ENCODE measurements around the gene EIF5. TPM values are rescaled to one million over a fixed set of nuclear protein-coding genes. Genes with fewer than 3 reads are reported as not detected.

EIF5 gene
- total RNA-seq, 2 donors from 2014 or later = 267 to 339 TPM

GRCh38 chr14:103337794-103338193, 3.8 kb downstream of the EIF5 start:
- Histone ChIP-seq H3K27ac (ENCODE audit: low read depth, low read length) (no peak overlapping the region), H3K4me3 (ENCODE audit: low read length) (no peak overlapping the region), H3K4me1 (ENCODE audit: control insufficient read depth, insufficient read depth, low read length) (no peaks in the 10 kb centered on the region), H3K27me3 (ENCODE audit: control insufficient read depth, insufficient read depth, low read length, poor library complexity, severe bottlenecking) (no peaks in the 10 kb centered on the region), H3K9ac (ENCODE audit: extremely low read depth, low read length, poor library complexity, severe bottlenecking) (no peak overlapping the region), H3K36me3 (ENCODE audit: control insufficient read depth, insufficient read depth, low read length) (peaks cover 78% of the 10 kb centered on the region), H3K9me3 (ENCODE audit: control insufficient read depth, low read length) (no peaks in the 10 kb centered on the region)
- no peaks in the 10 kb centered on the region for H3K27me3 Mint-ChIP-seq (ENCODE audit: insufficient read depth)
- peak overlapping the region; percentile 33 for H3K27ac Mint-ChIP-seq
- H3K4me3 Mint-ChIP-seq = no peak overlapping the region
- TF ChIP-seq, protein P1, sequence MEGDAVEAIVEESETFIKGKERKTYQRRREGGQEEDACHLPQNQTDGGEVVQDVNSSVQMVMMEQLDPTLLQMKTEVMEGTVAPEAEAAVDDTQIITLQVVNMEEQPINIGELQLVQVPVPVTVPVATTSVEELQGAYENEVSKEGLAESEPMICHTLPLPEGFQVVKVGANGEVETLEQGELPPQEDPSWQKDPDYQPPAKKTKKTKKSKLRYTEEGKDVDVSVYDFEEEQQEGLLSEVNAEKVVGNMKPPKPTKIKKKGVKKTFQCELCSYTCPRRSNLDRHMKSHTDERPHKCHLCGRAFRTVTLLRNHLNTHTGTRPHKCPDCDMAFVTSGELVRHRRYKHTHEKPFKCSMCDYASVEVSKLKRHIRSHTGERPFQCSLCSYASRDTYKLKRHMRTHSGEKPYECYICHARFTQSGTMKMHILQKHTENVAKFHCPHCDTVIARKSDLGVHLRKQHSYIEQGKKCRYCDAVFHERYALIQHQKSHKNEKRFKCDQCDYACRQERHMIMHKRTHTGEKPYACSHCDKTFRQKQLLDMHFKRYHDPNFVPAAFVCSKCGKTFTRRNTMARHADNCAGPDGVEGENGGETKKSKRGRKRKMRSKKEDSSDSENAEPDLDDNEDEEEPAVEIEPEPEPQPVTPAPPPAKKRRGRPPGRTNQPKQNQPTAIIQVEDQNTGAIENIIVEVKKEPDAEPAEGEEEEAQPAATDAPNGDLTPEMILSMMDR (conservative IDR thresholded peaks at IDR 0.05) = no peak
- DNase-seq = no peak
- peaks cover 11% of the 10 kb centered on the region for H3K4me1 Mint-ChIP-seq
- no peaks in the 10 kb centered on the region for H3K9me3 Mint-ChIP-seq
- WGBS, 2 experiments (ENCODE audit: insufficient coverage in 1 of 2, insufficient read length in 1 of 2) = 96 to 100% methylated on average over 1 to 3 of the region's 3 CpGs
- peaks cover 78% of the 10 kb centered on the region for H3K36me3 Mint-ChIP-seq (ENCODE audit: low read depth)

DNA sequence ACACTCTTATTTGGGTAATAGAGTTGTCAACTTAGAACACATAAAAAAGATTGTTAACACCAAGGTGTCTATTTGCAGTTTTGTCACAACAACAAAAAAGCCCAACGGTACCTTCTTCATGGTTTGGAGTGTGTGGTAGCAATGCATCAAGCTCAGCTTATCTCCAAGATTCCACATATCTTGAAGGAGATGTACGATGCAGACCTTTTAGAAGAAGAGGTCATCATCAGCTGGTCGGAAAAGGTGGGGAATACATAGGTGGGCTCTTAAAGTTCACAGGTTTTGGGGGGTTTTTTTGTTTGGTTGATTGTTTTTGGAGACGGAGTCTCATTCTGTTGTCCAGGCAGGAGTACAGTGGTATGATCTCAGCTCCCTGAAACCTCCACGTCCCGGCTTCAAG, 5.5 kb downstream of the EIF5 start:
- Mint-ChIP-seq H3K27me3 (ENCODE audit: insufficient read depth) (no peaks in the 10 kb centered on the region), H3K4me3 (no peak overlapping the region), H3K27ac (peak overlapping the region; percentile 14), H3K4me1 (peaks cover 11% of the 10 kb centered on the region), H3K9me3 (no peaks in the 10 kb centered on the region), H3K36me3 (ENCODE audit: low read depth) (peaks cover 94% of the 10 kb centered on the region)
- no peak overlapping the region for H3K4me3 ChIP-seq (ENCODE audit: low read length)
- no peak overlapping the region for H3K27ac ChIP-seq (ENCODE audit: low read depth, low read length)
- H3K4me1 ChIP-seq (ENCODE audit: control insufficient read depth, insufficient read depth, low read length) = no peaks in the 10 kb centered on the region
- H3K9me3 ChIP-seq (ENCODE audit: control insufficient read depth, low read length) = no peaks in the 10 kb centered on the region
- H3K27me3 ChIP-seq (ENCODE audit: control insufficient read depth, insufficient read depth, low read length, poor library complexity, severe bottlenecking) = no peaks in the 10 kb centered on the region
- H3K9ac ChIP-seq (ENCODE audit: extremely low read depth, low read length, poor library complexity, severe bottlenecking) = no peak overlapping the region
- peaks cover 96% of the 10 kb centered on the region for H3K36me3 ChIP-seq (ENCODE audit: control insufficient read depth, insufficient read depth, low read length)
- DNase-seq = no peak
- TF ChIP-seq, protein P1 (conservative IDR thresholded peaks at IDR 0.05) = no peak
- WGBS, 2 experiments (ENCODE audit: insufficient coverage in 1 of 2, insufficient read length in 1 of 2) = 89 to 99% methylated on average over 4 to 6 of the region's 6 CpGs

DNA sequence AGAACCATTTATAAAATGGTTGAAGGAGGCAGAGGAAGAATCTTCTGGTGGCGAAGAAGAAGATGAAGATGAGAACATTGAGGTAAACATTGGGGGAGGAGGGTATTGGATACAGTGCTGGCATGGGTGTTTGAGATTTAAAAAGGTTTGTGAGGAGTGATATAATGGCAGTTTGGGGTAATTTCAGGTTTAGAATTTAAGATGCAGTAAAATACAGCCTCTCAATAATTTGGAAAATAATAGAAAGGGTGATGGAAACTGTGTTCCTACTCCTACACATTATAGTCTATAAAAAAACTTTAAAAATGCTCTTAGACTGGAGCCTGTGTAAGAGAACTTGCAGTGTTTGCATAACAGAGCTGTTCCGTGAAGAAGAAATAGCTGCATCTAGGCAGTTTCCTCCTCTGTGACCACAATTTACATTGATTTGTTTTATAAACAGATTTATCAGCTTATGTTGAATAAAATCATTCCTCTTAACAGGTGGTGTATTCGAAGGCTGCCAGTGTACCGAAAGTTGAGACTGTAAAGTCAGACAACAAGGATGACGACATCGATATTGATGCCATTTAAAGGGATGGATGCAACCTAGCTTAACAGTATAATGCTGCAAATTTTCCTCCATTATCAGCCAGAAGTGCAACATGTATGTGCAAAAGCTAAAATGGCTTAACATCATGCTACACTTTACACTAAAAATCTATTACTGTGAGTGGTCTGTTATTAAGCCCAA, 6.6 kb downstream of the EIF5 start:
- WGBS, 2 experiments (ENCODE audit: insufficient coverage in 1 of 2, insufficient read length in 1 of 2) = 96 to 97% methylated on average over 5 to 6 of the region's 6 CpGs
- Histone ChIP-seq H3K4me1 (ENCODE audit: control insufficient read depth, insufficient read depth, low read length) (no peaks in the 10 kb centered on the region), H3K27me3 (ENCODE audit: control insufficient read depth, insufficient read depth, low read length, poor library complexity, severe bottlenecking) (no peaks in the 10 kb centered on the region), H3K27ac (ENCODE audit: low read depth, low read length) (no peak overlapping the region), H3K9me3 (ENCODE audit: control insufficient read depth, low read length) (no peaks in the 10 kb centered on the region), H3K36me3 (ENCODE audit: control insufficient read depth, insufficient read depth, low read length) (peaks cover 95% of the 10 kb centered on the region), H3K4me3 (ENCODE audit: low read length) (no peak overlapping the region), H3K9ac (ENCODE audit: extremely low read depth, low read length, poor library complexity, severe bottlenecking) (no peak overlapping the region)
- no peak for DNase-seq
- H3K36me3 Mint-ChIP-seq (ENCODE audit: low read depth) = peaks cover 93% of the 10 kb centered on the region
- H3K4me1 Mint-ChIP-seq = peaks cover 6% of the 10 kb centered on the region
- H3K27ac Mint-ChIP-seq = no peak overlapping the region
- H3K27me3 Mint-ChIP-seq (ENCODE audit: insufficient read depth) = no peaks in the 10 kb centered on the region
- no peaks in the 10 kb centered on the region for H3K9me3 Mint-ChIP-seq
- H3K4me3 Mint-ChIP-seq = no peak overlapping the region
- TF ChIP-seq, protein P1 (conservative IDR thresholded peaks at IDR 0.05) = no peak

All from endodermal cell (in vitro differentiated cells).